RWPE1 (cell line): Measurements from ENCODE around the gene SYTL3.
"Not testable (repeated sequence)": the region's sequence is repeated elsewhere in the genome, so short reads cannot be mapped to it uniquely, and the experiment has no call there.

Experiments used
- CTCF ChIA-PET: fragments of 350-600 bp; sonication (Branson Sonifier 250); formaldehyde crosslinking; extraction: SDS; loops from one replicate; lab custom pipeline; 2021; lab: Yijun Ruan, JAX
- POLR2A ChIA-PET: fragments of 400-600 bp; formaldehyde crosslinking; extraction: SDS; loops from one replicate; lab custom pipeline; 2020; ENCODE audit warnings: antibody characterized with exemption; ENCODE audit not compliant: low non-redundant PET; lab: Yijun Ruan, JAX
- DNase-seq: peaks from one replicate; pipeline ENCODE4 v3.0.0; 2012; ENCODE audit warnings: low spot score
- H3K27ac ChIP-seq: fragments of 450-650 bp; 2 replicates; pipeline ENCODE4 v1.5.1; 2017
- TF ChIP-seq, protein P1 (sequence below): fragments of 450-650 bp; conservative IDR thresholded peaks from 2 replicates; pipeline ENCODE4 v1.5.1; 2017; ENCODE audit warnings: low read depth, mild to moderate bottlenecking

The SYTL3 gene

DNA sequence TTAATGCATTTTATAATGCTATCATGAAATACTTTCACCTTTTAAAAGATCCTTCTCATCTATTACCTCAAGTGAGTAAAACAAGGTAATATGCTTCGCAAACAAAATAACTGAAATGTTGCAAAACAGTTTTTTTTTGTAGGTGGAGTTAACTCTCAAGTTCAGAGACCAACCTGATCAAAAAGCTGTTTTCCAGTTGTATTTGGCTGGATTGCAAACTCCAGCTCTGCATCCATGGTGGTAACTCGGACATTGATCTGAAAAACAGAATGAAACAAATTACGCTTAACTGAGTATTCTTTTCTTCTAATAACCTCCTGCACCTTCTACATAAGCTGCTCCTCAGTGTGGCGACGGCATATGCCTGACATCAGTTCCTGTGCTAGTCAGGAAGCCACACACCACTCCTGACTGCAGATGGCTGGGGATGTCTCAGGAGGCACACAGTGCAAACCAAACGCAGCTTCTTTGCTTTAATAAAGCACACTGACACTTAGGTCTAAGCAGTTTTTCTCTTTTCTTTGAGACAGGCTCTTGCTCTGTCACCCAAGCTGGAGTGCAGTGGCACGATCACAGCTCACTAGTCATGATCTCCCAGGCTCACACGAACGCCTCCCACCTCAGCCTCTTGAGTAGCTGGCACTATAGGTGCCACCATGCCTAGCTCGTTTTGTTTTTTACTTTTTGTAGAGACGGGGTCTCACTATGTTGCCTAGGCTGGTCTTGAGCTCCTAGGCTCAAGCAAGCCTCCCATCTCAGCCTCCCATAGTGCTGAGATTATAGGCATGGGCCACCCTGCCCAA, 139.5 kb downstream of the SYTL3 start:
- ChIA-PET CTCF (interaction anchor here (0.6 to 0.8 kb wide), 3 partner anchors 85 to 346 kb away, joined by 3 to 4 read pairs (median 3); no protein-coding TSS in a partner anchor), POLR2A (interaction anchor here (0.5 kb wide), 1 partner anchor 66 kb away, joined by 11 read pairs; no protein-coding TSS in a partner anchor)
- DNase-seq = no peak
- TF ChIP-seq, protein P1, sequence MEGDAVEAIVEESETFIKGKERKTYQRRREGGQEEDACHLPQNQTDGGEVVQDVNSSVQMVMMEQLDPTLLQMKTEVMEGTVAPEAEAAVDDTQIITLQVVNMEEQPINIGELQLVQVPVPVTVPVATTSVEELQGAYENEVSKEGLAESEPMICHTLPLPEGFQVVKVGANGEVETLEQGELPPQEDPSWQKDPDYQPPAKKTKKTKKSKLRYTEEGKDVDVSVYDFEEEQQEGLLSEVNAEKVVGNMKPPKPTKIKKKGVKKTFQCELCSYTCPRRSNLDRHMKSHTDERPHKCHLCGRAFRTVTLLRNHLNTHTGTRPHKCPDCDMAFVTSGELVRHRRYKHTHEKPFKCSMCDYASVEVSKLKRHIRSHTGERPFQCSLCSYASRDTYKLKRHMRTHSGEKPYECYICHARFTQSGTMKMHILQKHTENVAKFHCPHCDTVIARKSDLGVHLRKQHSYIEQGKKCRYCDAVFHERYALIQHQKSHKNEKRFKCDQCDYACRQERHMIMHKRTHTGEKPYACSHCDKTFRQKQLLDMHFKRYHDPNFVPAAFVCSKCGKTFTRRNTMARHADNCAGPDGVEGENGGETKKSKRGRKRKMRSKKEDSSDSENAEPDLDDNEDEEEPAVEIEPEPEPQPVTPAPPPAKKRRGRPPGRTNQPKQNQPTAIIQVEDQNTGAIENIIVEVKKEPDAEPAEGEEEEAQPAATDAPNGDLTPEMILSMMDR = no peak
- H3K27ac ChIP-seq = peak overlapping the region; percentile 46

DNA sequence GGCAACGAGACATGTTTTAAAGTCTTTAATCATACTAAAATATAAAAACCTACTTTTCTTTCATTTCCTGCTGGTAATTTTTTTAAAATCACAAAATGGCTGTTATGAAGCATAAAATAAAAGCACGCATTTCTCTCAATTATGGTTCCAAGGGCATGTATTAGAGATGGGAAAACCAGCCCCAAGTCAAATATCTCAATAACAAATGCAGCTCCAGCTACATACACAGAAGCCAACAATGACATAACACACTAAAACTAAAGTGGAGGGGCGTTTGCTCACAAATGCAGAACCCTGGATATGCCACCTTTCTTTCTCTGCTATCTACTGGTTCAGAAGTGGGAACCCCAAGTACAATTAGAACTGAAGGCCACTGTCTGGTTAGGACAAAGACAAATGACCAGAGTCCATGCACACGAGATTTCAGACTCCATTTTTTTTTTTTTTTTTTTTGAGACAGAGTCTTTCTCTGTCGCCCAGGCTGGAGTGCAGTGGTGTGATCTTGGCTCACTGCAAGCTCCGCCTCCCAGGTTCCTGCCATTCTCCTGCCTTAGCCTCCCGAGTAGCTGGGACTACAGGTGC, 141.5 kb downstream of the SYTL3 start:
- POLR2A ChIA-PET = no interaction called here
- TF ChIP-seq, protein P1 = no peak
- CTCF ChIA-PET = no interaction called here
- no peak for DNase-seq
- H3K27ac ChIP-seq = peak overlapping the region; percentile 39

DNA sequence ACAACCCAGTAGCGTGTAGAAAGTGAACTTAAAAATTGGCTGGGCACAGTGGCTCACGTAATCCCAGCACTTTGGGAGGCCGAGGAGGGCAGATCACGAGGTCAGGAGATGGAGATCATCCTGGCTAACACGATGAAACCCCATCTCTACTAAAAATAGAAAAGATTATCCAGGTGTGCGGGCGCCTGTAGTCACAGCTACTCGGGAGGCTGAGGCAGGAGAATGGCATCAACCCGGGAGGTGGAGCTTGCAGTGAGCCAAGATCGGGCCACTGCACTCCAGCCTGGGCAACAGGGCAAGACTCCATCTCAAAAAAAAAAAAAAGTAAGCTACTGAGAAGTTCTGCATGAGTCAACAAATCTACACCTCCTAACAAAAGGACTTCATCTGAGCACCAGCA, 142.7 kb downstream of the SYTL3 start:
- POLR2A ChIA-PET = not testable (repeated sequence)
- H3K27ac ChIP-seq = peak overlapping the region; percentile 39
- CTCF ChIA-PET = interaction anchor here (1.0 to 1.3 kb wide), 2 partner anchors 11 to 178 kb away, joined by 3 to 5 read pairs; no protein-coding TSS in a partner anchor

DNA sequence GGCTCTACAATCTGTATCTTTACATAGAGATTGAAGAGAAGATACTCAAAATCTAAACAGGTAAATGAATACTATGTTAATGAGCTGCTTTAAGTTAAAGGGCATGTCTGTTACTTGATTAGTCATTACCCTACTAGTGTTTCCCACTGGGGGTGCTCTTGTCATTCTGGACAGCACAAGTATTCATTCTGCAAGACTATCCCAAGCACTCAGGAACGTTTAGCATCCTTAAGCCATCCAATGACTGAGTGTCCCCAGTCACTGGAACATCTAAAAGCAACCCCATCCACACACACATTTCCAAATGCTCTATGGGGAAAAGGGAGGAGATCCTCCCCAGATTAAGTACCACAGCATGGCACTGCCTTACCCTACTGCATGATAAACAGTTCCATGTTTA, 143.6 kb downstream of the SYTL3 start:
- ChIA-PET POLR2A (no interaction called here), CTCF (interaction anchor here (0.6 to 1.3 kb wide), 5 partner anchors 10 to 180 kb away, joined by 3 to 8 read pairs (median 5); no protein-coding TSS in a partner anchor)
- TF ChIP-seq, protein P1 = no peak; the same call in 1 of the 2 replicates
- DNase-seq = peak; percentile 52
- no peak overlapping the region for H3K27ac ChIP-seq

More for the DNA sequence above, 142.7 kb downstream of the SYTL3 start:
- not testable (repeated sequence) for DNase-seq

DNA sequence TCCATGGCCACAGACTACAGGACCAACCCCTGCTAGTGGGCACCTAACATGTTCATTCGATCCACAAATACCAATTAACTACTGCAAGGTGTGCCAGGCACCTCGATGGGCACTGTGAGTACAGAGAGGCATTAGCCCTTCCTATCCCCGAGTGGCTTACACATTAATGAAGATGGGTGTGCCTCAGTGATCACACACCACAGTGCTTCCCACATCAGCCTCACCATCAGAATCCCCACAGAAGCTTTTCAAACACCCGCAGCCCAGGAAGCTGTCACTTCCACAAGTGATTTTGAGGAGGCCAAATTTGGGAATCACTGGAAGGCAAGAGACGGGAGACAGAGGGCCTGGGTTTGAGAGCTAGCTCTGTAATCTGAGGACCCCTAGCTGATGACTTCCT, 145.7 kb downstream of the SYTL3 start:
- H3K27ac ChIP-seq = no peak overlapping the region
- ChIA-PET CTCF (interaction anchor here (0.6 kb wide), 2 partner anchors 24 to 195 kb away, joined by 3 to 12 read pairs; no protein-coding TSS in a partner anchor), POLR2A (no interaction called here)
- no peak for DNase-seq
- TF ChIP-seq, protein P1 = no peak

DNA sequence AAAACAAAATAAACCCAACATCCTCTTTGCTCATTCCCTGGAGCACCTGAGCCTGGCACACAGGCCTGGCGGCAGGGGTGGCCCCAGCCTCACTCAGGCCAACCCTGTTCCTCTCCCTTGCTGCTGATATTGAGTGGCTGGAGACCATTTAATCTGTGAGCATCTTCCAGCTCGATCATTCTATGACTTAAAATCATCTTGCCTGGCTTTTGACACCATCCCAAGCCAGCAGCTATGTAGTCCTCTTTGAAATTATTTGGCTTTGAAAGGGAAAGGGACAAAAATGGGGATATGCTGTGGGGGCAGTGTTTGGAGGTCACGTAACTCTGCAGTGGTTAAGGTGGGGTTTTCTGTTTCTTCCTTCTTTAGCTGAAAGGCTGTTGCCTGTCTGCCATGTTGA, 146.5 kb downstream of the SYTL3 start:
- TF ChIP-seq, protein P1 = no peak
- ChIA-PET POLR2A (no interaction called here), CTCF (interaction anchor here (0.5 kb wide), 1 partner anchor 16 kb away, joined by 5 read pairs; no protein-coding TSS in a partner anchor)
- no peak overlapping the region for H3K27ac ChIP-seq
- DNase-seq = no peak
